CD14-positive monocyte (primary cell): ENCODE data around the gene PTBP2. TPM values are rescaled to one million over a fixed set of nuclear protein-coding genes. Genes with fewer than 3 reads are reported as not detected.

Experiments used
- DNase-seq, 3 donors: peaks; one replicate each; pipeline ENCODE4 v3.0.0-alpha.2; 2011 to 2022
- H2AFZ ChIP-seq: 2 replicates; pipeline ENCODE4 v1.6.0; 2012; ENCODE audit warnings: mild to moderate bottlenecking, low read depth, low read length, inconsistent platforms; ENCODE audit not compliant: insufficient read depth, poor library complexity, severe bottlenecking
- H3K27ac ChIP-seq, 2 donors: 1 replicate in 1 of 2; 2 replicates in 1 of 2; pipeline ENCODE4 v1.5.1; 2012 to 2013; ENCODE audit warnings: low read length in 2 of 2, control low read depth in 1 of 2, inconsistent platforms in 1 of 2, low read depth in 1 of 2, mild to moderate bottlenecking in 1 of 2
- H3K27me3 ChIP-seq, 2 donors: one replicate each; pipeline versions ENCODE4 v1.6.0 to v1.6.1; 2011 to 2013; ENCODE audit warnings: low read length in 2 of 2; ENCODE audit not compliant: control insufficient read depth in 2 of 2, insufficient read depth in 2 of 2
- H3K36me3 ChIP-seq, 2 donors: replicated peaks in 1 of 2; 1 replicate in 1 of 2; 2 replicates in 1 of 2; pipeline versions ENCODE4 v1.5.1 to v1.6.1; 2012 to 2013; ENCODE audit warnings: low read length in 2 of 2, control low read depth in 1 of 2, inconsistent platforms in 1 of 2, mild to moderate bottlenecking in 1 of 2; ENCODE audit not compliant: insufficient read depth in 2 of 2, control insufficient read depth in 1 of 2
- H3K4me1 ChIP-seq, 2 donors: 1 replicate in 1 of 2; 2 replicates in 1 of 2; pipeline versions ENCODE4 v1.5.1 to v1.6.1; 2012 to 2013; ENCODE audit warnings: low read length in 2 of 2, control low read depth in 1 of 2, inconsistent platforms in 1 of 2, mild to moderate bottlenecking in 1 of 2, moderate library complexity in 1 of 2; ENCODE audit not compliant: insufficient read depth in 2 of 2, control insufficient read depth in 1 of 2
- H3K4me2 ChIP-seq: replicated peaks from 2 replicates; pipeline ENCODE3; 2012; ENCODE audit warnings: low read length, moderate library complexity, mild to moderate bottlenecking; ENCODE audit not compliant: poor library complexity, severe bottlenecking; ENCODE audit errors: extremely low read depth
- H3K4me3 ChIP-seq, 3 experiments: fragments of 200-600 bp in 1 of 3; sonication (generic) in 1 of 3; replicated peaks in 1 of 3; 1 replicate in 2 of 3; 2 replicates in 1 of 3; pipeline ENCODE4 v1.5.1; 2011 to 2013; ENCODE audit warnings: low read length in 3 of 3, mild to moderate bottlenecking in 3 of 3, control low read depth in 2 of 3, low read depth in 2 of 3, inconsistent platforms in 1 of 3, moderate library complexity in 1 of 3
- H3K79me2 ChIP-seq: 2 replicates; pipeline ENCODE4 v1.6.0; 2012; ENCODE audit warnings: mild to moderate bottlenecking, control low read depth, inconsistent platforms, low read length, moderate library complexity; ENCODE audit not compliant: insufficient read depth
- H3K9ac ChIP-seq: 2 replicates; pipeline ENCODE4 v1.6.0; 2017; ENCODE audit warnings: low read length, mild to moderate bottlenecking; ENCODE audit not compliant: insufficient read depth, poor library complexity, severe bottlenecking
- H3K9me3 ChIP-seq, 2 donors: replicated peaks in 1 of 2; 1 replicate in 1 of 2; 2 replicates in 1 of 2; pipeline versions ENCODE4 v1.5.1 to v1.6.1; 2012 to 2013; ENCODE audit warnings: low read length in 2 of 2, control low read depth in 1 of 2; ENCODE audit not compliant: control insufficient read depth in 1 of 2, insufficient read depth in 1 of 2
- H4K20me1 ChIP-seq: 2 replicates; pipeline ENCODE4 v1.6.0; 2012; ENCODE audit warnings: mild to moderate bottlenecking, low read length, control low read depth, moderate library complexity; ENCODE audit not compliant: insufficient read depth
- H3K27ac Mint-ChIP-seq, 7 donors: one replicate each; pipeline ENCODE4 v1.8.0; 2020; ENCODE audit warnings: mild to moderate bottlenecking in 7 of 7, mixed read lengths in 7 of 7, moderate library complexity in 6 of 7, inconsistent platforms in 2 of 7
- H3K27me3 Mint-ChIP-seq, 3 donors: one replicate each; pipeline ENCODE4 v1.8.0; 2021 to 2022; ENCODE audit warnings: low read depth in 3 of 3, mild to moderate bottlenecking in 3 of 3, mixed read lengths in 3 of 3, moderate library complexity in 3 of 3, inconsistent platforms in 1 of 3
- H3K36me3 Mint-ChIP-seq, 2 donors: one replicate each; pipeline ENCODE4 v1.8.0; 2020; ENCODE audit warnings: mixed read lengths in 2 of 2, inconsistent platforms in 1 of 2, mild to moderate bottlenecking in 1 of 2
- H3K4me1 Mint-ChIP-seq: one replicate; pipeline ENCODE4 v1.8.0; 2020; ENCODE audit warnings: mild to moderate bottlenecking, mixed read lengths
- H3K4me3 Mint-ChIP-seq, 2 donors: one replicate each; pipeline ENCODE4 v1.8.0; 2020; ENCODE audit warnings: mild to moderate bottlenecking in 2 of 2, mixed read lengths in 2 of 2, moderate library complexity in 1 of 2
- H3K9me3 Mint-ChIP-seq, 7 donors: one replicate each; pipeline ENCODE4 v1.8.0; 2020 to 2022; ENCODE audit warnings: mixed read lengths in 7 of 7, mild to moderate bottlenecking in 6 of 7, moderate library complexity in 6 of 7, inconsistent platforms in 2 of 7
- CTCF ChIP-seq: fragments of 200-600 bp; IDR thresholded peaks from one replicate; pipeline ENCODE4 v1.8.0; 2022; ENCODE audit warnings: antibody characterized with exemption, mild to moderate bottlenecking
- WGBS: methylation state at CpG from one replicate; pipeline ENCODE4 v1.1.5; 2013; ENCODE audit warnings: missing lambda C conversion rate; ENCODE audit not compliant: insufficient coverage; 5-methylcytosine and 5-hydroxymethylcytosine counted together
- intact Hi-C, 2 donors: fragments of 100-400 bp; cut with micrococcal nuclease; formaldehyde crosslinking; loops; one replicate each; pipeline versions ENCODE4 v1.15.0 to v1.15.1; 2023
- polyA plus RNA-seq, 3 donors: library from polyadenylated mRNA; depleted of rRNA in 1 of 3; unstranded in 2 of 3; stranded (reverse) in 1 of 3; fragments of 300-500 nt in 2 of 3; fragments of >200 nt in 1 of 3; fragmentation: Illumina TruSeq in 2 of 3; gene quantifications; 1 replicate in 2 of 3; 2 replicates in 1 of 3; pipeline ENCODE4 v1.2.3, GENCODE V29; 2012 to 2021

Gene PTBP2
- polyA plus RNA-seq, 3 donors: 0.52 to 18.2 (median 1.2) TPM

- no peak overlapping the region for H3K9ac ChIP-seq
- Mint-ChIP-seq H3K27ac (no peak overlapping the region), H3K4me1 (peaks cover 1% of the 10 kb centered on the region), H3K27me3 (no peaks in the 10 kb centered on the region), H3K9me3 (no peaks in the 10 kb centered on the region), H3K36me3 (peaks cover 41 to 50% of the 10 kb centered on the region in 2 donors), H3K4me3 (no peak overlapping the region)
- peaks cover 31 to 66% of the 10 kb centered on the region in 2 donors for H3K36me3 ChIP-seq
- no peaks in the 10 kb centered on the region for H3K27me3 ChIP-seq
- WGBS: no CpG with 5 or more reads among the region's 1 CpG
- no peaks in the 10 kb centered on the region for H4K20me1 ChIP-seq
- no peak for TF ChIP-seq CTCF
- no peaks in the 10 kb centered on the region for H3K79me2 ChIP-seq
- intact Hi-C loops: no loop called here
- no peak for DNase-seq
- H2AFZ ChIP-seq: no peak overlapping the region
- H3K4me2 ChIP-seq: no peak overlapping the region
- H3K9me3 ChIP-seq: no peaks in the 10 kb centered on the region
- no peak overlapping the region for H3K4me3 ChIP-seq
- no peaks in the 10 kb centered on the region for H3K4me1 ChIP-seq
- no peak overlapping the region for H3K27ac ChIP-seq
These were observed 94.3 kb downstream of the PTBP2 start for GRCh38 chr1:96815914-96816313.

GRCh38 chr1:96820107-96820506, 98.5 kb downstream of the PTBP2 start:
- Mint-ChIP-seq H3K9me3 (no peaks in the 10 kb centered on the region), H3K27me3 (no peaks in the 10 kb centered on the region), H3K27ac (no peak overlapping the region), H3K36me3 (peaks cover 20 to 35% of the 10 kb centered on the region in 2 donors), H3K4me1 (no peaks in the 10 kb centered on the region), H3K4me3 (no peak overlapping the region)
- WGBS: no CpG with 5 or more reads among the region's 1 CpG
- no peaks in the 10 kb centered on the region for H3K4me1 ChIP-seq
- no peak overlapping the region for H3K4me3 ChIP-seq
- intact Hi-C loops: no loop called here
- no peak overlapping the region for H3K9ac ChIP-seq
- DNase-seq: no peak
- no peaks in the 10 kb centered on the region for H3K79me2 ChIP-seq
- no peak overlapping the region for H2AFZ ChIP-seq
- H3K27me3 ChIP-seq: no peaks in the 10 kb centered on the region
- no peaks in the 10 kb centered on the region for H3K9me3 ChIP-seq
- no peak for TF ChIP-seq CTCF
- no peaks in the 10 kb centered on the region for H4K20me1 ChIP-seq
- H3K4me2 ChIP-seq: no peak overlapping the region
- peaks cover 5 to 36% of the 10 kb centered on the region in 2 donors for H3K36me3 ChIP-seq
- H3K27ac ChIP-seq: no peak overlapping the region
